Endothelial cell of umbilical vein (primary cell): ENCODE measurements around the gene SH2D6. TPM values are rescaled to one million over a fixed set of nuclear protein-coding genes. Genes with fewer than 3 reads are reported as not detected.

Source experiments
- BruUV-seq: library from RNA; stranded (reverse); fragments of 400-500 nt; replicated peaks from 2 replicates; lab custom pipeline; 2021; lab: Mats Ljungman, UMichigan
- CTCF ChIA-PET: fragments of 300-600, 350-600 bp; sonication (Branson Sonifier 250); formaldehyde crosslinking; loops from one replicate; lab custom pipeline; 2021; ENCODE audit warnings: antibody characterized with exemption, inconsistent platforms; lab: Charles Lee
- POLR2A ChIA-PET: fragments of 300-600, 350-600 bp; sonication (Branson Sonifier 250); formaldehyde crosslinking; loops from one replicate; lab custom pipeline; 2021; ENCODE audit warnings: antibody characterized with exemption, inconsistent platforms; lab: Charles Lee
- DNase-seq: peaks from one replicate; pipeline ENCODE4 v3.0.0-alpha.2; 2011; ENCODE audit warnings: low read depth, low spot score
- FAIRE-seq: peaks from 2 replicates; lab custom pipeline; 2011; peaks lifted over from hg19 to GRCh38; lab: Jason Lieb, UNC
- H2AFZ ChIP-seq: 2 replicates; pipeline ENCODE4 v1.6.0; 2012; ENCODE audit warnings: low read depth, low read length, control low read depth, inconsistent platforms
- H3K27ac ChIP-seq: 2 replicates; pipeline ENCODE4 v1.5.1; 2011; ENCODE audit warnings: low read depth, mild to moderate bottlenecking, control low read depth, low read length, moderate library complexity; ENCODE audit not compliant: insufficient read depth
- H3K27me3 ChIP-seq, 2 experiments: 2 replicates each; pipeline versions ENCODE4 v1.6.0 to v1.6.1; 2011; ENCODE audit warnings: low read length in 2 of 2, mixed read lengths in 1 of 2; ENCODE audit not compliant: control insufficient read depth in 2 of 2, insufficient read depth in 2 of 2
- H3K36me3 ChIP-seq, 2 experiments: 2 replicates in 1 of 2; 3 replicates in 1 of 2; pipeline ENCODE4 v1.5.1; 2011; ENCODE audit warnings: low read length in 2 of 2, mild to moderate bottlenecking in 1 of 2, moderate library complexity in 1 of 2; ENCODE audit not compliant: control insufficient read depth in 2 of 2, insufficient read depth in 2 of 2; ENCODE audit errors: extremely low read depth in 1 of 2
- H3K4me1 ChIP-seq: 3 replicates; pipeline ENCODE4 v1.5.1; 2011; ENCODE audit warnings: mild to moderate bottlenecking, low read length; ENCODE audit not compliant: control insufficient read depth, insufficient read depth; ENCODE audit errors: extremely low read depth
- H3K4me2 ChIP-seq: 2 replicates; pipeline ENCODE4 v1.6.1; 2011; ENCODE audit warnings: low read length, control low read depth, mixed read lengths; ENCODE audit not compliant: insufficient read depth
- H3K4me3 ChIP-seq, 3 experiments: fragments of 200-600 bp in 1 of 3; sonication (generic), shearing (Covaris generic) in 1 of 3; replicated peaks in 1 of 3; 2 replicates each; pipeline ENCODE4 v1.5.1; 2011 to 2016; ENCODE audit warnings: control low read depth in 3 of 3, low read length in 3 of 3, mild to moderate bottlenecking in 2 of 3, inconsistent platforms in 1 of 3, low read depth in 1 of 3, moderate library complexity in 1 of 3; ENCODE audit not compliant: insufficient read depth in 1 of 3
- H3K79me2 ChIP-seq: 2 replicates; pipeline ENCODE4 v1.6.0; 2012; ENCODE audit warnings: low read length, inconsistent platforms; ENCODE audit not compliant: control insufficient read depth, insufficient read depth
- H3K9ac ChIP-seq: replicated peaks from 2 replicates; pipeline ENCODE3; 2011; ENCODE audit warnings: low read length, control low read depth; ENCODE audit not compliant: insufficient read depth; ENCODE audit errors: extremely low read depth
- H3K9me1 ChIP-seq: replicated peaks from 3 replicates; pipeline ENCODE4 v1.6.0; 2011; ENCODE audit warnings: mild to moderate bottlenecking, low read length; ENCODE audit not compliant: control insufficient read depth, insufficient read depth; ENCODE audit errors: extremely low read depth
- H3K9me3 ChIP-seq: replicated peaks from 2 replicates; pipeline ENCODE4 v1.5.1; 2012; ENCODE audit warnings: low read length, inconsistent platforms; ENCODE audit not compliant: control insufficient read depth, insufficient read depth
- H4K20me1 ChIP-seq: replicated peaks from 2 replicates; pipeline ENCODE3; 2011; ENCODE audit warnings: mild to moderate bottlenecking, low read length; ENCODE audit not compliant: control insufficient read depth, insufficient read depth; ENCODE audit errors: extremely low read depth
- CTCF ChIP-seq, 2 donors: IDR thresholded peaks; 1 replicate in 1 of 2; 2 replicates in 1 of 2; pipeline ENCODE4 v1.5.1; 2011; ENCODE audit warnings: low read length in 2 of 2, mild to moderate bottlenecking in 2 of 2, moderate library complexity in 2 of 2, control low read depth in 1 of 2, inconsistent platforms in 1 of 2, low read depth in 1 of 2; ENCODE audit not compliant: insufficient read depth in 1 of 2; ENCODE audit errors: extremely low read depth in 1 of 2
- EZH2 ChIP-seq: IDR thresholded peaks from 2 replicates; pipeline ENCODE4 v1.6.1; 2012; ENCODE audit warnings: borderline replicate concordance, low read depth, mild to moderate bottlenecking, moderate library complexity, low read length, inconsistent platforms; ENCODE audit not compliant: severe bottlenecking
- FOS ChIP-seq: IDR thresholded peaks from 2 replicates; pipeline ENCODE4 v1.6.1; 2011; ENCODE audit warnings: mild to moderate bottlenecking, low read length, moderate library complexity, borderline replicate concordance; ENCODE audit not compliant: insufficient read depth
- GATA2 ChIP-seq: IDR thresholded peaks from 2 replicates; pipeline ENCODE4 v1.7.0; 2011; ENCODE audit warnings: low read depth, mild to moderate bottlenecking, moderate library complexity, mixed read lengths, low read length; ENCODE audit not compliant: insufficient read length, insufficient read depth
- JUN ChIP-seq: IDR thresholded peaks from 2 replicates; pipeline ENCODE4 v1.6.1; 2011; ENCODE audit warnings: borderline replicate concordance, low read depth; ENCODE audit not compliant: insufficient read length, insufficient read depth
- MAX ChIP-seq: IDR thresholded peaks from 2 replicates; pipeline ENCODE4 v1.6.1; 2011; ENCODE audit not compliant: insufficient read depth, insufficient read length
- MYC ChIP-seq: IDR thresholded peaks from one replicate; pipeline ENCODE4 v1.6.1; 2011; ENCODE audit warnings: mild to moderate bottlenecking, low read depth, low read length
- POLR2A ChIP-seq: IDR thresholded peaks from 2 replicates; pipeline ENCODE4 v1.6.1; 2012; ENCODE audit warnings: low read depth, mild to moderate bottlenecking, control low read depth, low read length
- POLR2AphosphoS5 ChIP-seq: IDR thresholded peaks from 2 replicates; pipeline ENCODE4 v1.6.1; 2012; ENCODE audit warnings: low read depth, mild to moderate bottlenecking, control low read depth, low read length, moderate library complexity; ENCODE audit not compliant: insufficient read depth
- dilution Hi-C: fragments of 300-500 bp; cut with MboI; formaldehyde crosslinking; loops from one replicate; pipeline ENCODE4 v1.15.0; 2019; ENCODE audit warnings: low sequenced_read_pairs; ENCODE audit not compliant: extremely low pct_ligation_motif_present
- intact Hi-C: fragments of 100-400 bp; cut with micrococcal nuclease; formaldehyde crosslinking; loops from one replicate; pipeline ENCODE4 v1.10.0; 2022
- polyA plus RNA-seq, 4 experiments: library from polyadenylated mRNA; depleted of rRNA in 3 of 4; stranded (reverse) in 3 of 4; unstranded in 1 of 4; fragments of >200 nt; gene quantifications; 2 replicates each; pipeline versions ENCODE4 v1.2.1 to v1.2.3, GENCODE V29; 2011 to 2012; ENCODE audit warnings: missing spikeins in 1 of 4
- total RNA-seq: library from RNA; stranded (reverse); gene quantifications from 2 replicates; pipeline ENCODE4 v1.2.3, GENCODE V29; 2021

SH2D6 gene
- total and polyA plus RNA-seq, 2 donors (not counting 3 experiments of a cell fraction or from before 2014, with no cell fraction given): 0.53 TPM; not detected in 1

GRCh38 chr2:85436836-85437487, 18.4 kb downstream of the SH2D6 start:
- Histone ChIP-seq H3K4me2 (no peak overlapping the region), H3K27me3 (no peaks in the 10 kb centered on the region), H3K4me1 (peaks cover 17% of the 10 kb centered on the region), H3K9ac (peak overlapping the region; percentile 74), H3K79me2 (no peaks in the 10 kb centered on the region), H3K36me3 (no peaks in the 10 kb centered on the region), H3K4me3 (no peak overlapping the region), H4K20me1 (no peaks in the 10 kb centered on the region), H3K9me1 (no peaks in the 10 kb centered on the region), H2AFZ (peak overlapping the region; percentile 92), H3K9me3 (no peaks in the 10 kb centered on the region), H3K27ac (peak overlapping the region; percentile 60)
- DNase-seq (no peak), FAIRE-seq (no peak)
- POLR2A ChIA-PET: interaction anchor here (3.1 kb wide), 1 partner anchor 102 kb away, joined by 26 read pairs; the partner anchor contains the start of gene MAT2A
- dilution Hi-C loops (no loop called here), intact Hi-C loops (loop anchor here (1.0 kb wide), 2 partner anchors 62 to 101 kb away; no protein-coding TSS in a partner anchor)
- TF ChIP-seq EZH2: no peak
- TF ChIP-seq CTCF (IDR thresholded peaks at IDR 0.05; ENCODE audit: extremely low read depth in 1 of 2, insufficient read depth in 1 of 2, low read depth in 1 of 2, low read length in 2 of 2): no peak
- no peak for TF ChIP-seq MYC
- TF ChIP-seq MAX: no peak
- no peak for TF ChIP-seq GATA2
- TF ChIP-seq POLR2AphosphoS5: no peak
- no peak for TF ChIP-seq POLR2A
- TF ChIP-seq FOS: no peak
- no peak for TF ChIP-seq JUN
- BruUV-seq: TSS peak; percentile 22
- CTCF ChIA-PET: interaction anchor here (0.8 to 1.8 kb wide), 12 partner anchors 9 to 115 kb away, joined by 3 to 14 read pairs (median 4); partner anchors contain the start of gene MAT2A
